Measurements from ENCODE around the gene MESD. TPM values are rescaled to one million over a fixed set of nuclear protein-coding genes. Genes with fewer than 3 reads are reported as not detected.

The MESD gene
- total RNA-seq, 3 donors from 2014 or later (not counting 1 experiment from before 2014, with no cell fraction given): 14.7 to 26.0 (median 24.5) TPM

GRCh38 chr15:81030301-81030750 is 40.7 kb upstream of the MESD start:
- 76% methylated on average over 2 of the region's 3 CpGs for WGBS (ENCODE audit: insufficient coverage)
- Histone ChIP-seq H3K4me3 (ENCODE audit: low read length) (no peak overlapping the region), H3K27me3 (ENCODE audit: control insufficient read depth, insufficient read depth, low read length) (no peaks in the 10 kb centered on the region), H3K27ac (ENCODE audit: low read length) (no peak overlapping the region), H3K4me1 (ENCODE audit: control insufficient read depth, insufficient read depth, low read length) (no peaks in the 10 kb centered on the region), H3K36me3 (ENCODE audit: control insufficient read depth, insufficient read depth, low read length) (no peaks in the 10 kb centered on the region), H3K9me3 (ENCODE audit: control insufficient read depth, insufficient read depth, low read length) (no peaks in the 10 kb centered on the region)
- DNase-seq (no peak), ATAC-seq (no peak)
- H3K27ac Mint-ChIP-seq: no peak overlapping the region
- no peaks in the 10 kb centered on the region for H3K36me3 Mint-ChIP-seq
- peaks cover 0 to 5% of the 10 kb centered on the region in 2 donors for H3K4me1 Mint-ChIP-seq
- intact Hi-C loops (cut with micrococcal nuclease): no loop called here
- TF ChIP-seq CTCF (IDR thresholded peaks at IDR 0.05): no peak
- H3K27me3 Mint-ChIP-seq (ENCODE audit: low read depth in 2 of 2): peaks cover 0 to 6% of the 10 kb centered on the region in 2 donors
- no peak overlapping the region for H3K4me3 Mint-ChIP-seq
- no peaks in the 10 kb centered on the region for H3K9me3 Mint-ChIP-seq

- Histone ChIP-seq H3K27me3 (ENCODE audit: control insufficient read depth, insufficient read depth, low read length) (no peaks in the 10 kb centered on the region), H3K27ac (ENCODE audit: low read length) (no peak overlapping the region), H3K4me1 (ENCODE audit: control insufficient read depth, insufficient read depth, low read length) (no peaks in the 10 kb centered on the region), H3K4me3 (ENCODE audit: low read length) (no peak overlapping the region), H3K9me3 (ENCODE audit: control insufficient read depth, insufficient read depth, low read length) (no peaks in the 10 kb centered on the region), H3K36me3 (ENCODE audit: control insufficient read depth, insufficient read depth, low read length) (no peaks in the 10 kb centered on the region)
- 85% methylated on average over 2 of the region's 3 CpGs for WGBS (ENCODE audit: insufficient coverage)
- no peaks in the 10 kb centered on the region for H3K36me3 Mint-ChIP-seq
- no peak for DNase-seq
- intact Hi-C loops (cut with micrococcal nuclease): no loop called here
- H3K9me3 Mint-ChIP-seq: no peaks in the 10 kb centered on the region
- H3K4me1 Mint-ChIP-seq: peaks cover 0 to 5% of the 10 kb centered on the region in 2 donors
- H3K27me3 Mint-ChIP-seq (ENCODE audit: low read depth in 2 of 2): peaks cover 0 to 6% of the 10 kb centered on the region in 2 donors
- no peak for TF ChIP-seq CTCF (IDR thresholded peaks at IDR 0.05)
- no peak overlapping the region for H3K4me3 Mint-ChIP-seq
- ATAC-seq: no peak
- H3K27ac Mint-ChIP-seq: no peak overlapping the region
Observed at GRCh38 chr15:81029414-81030300, 40.0 kb upstream of the MESD start.

- DNase-seq (no peak), ATAC-seq (no peak)
- peaks cover 5 to 12% of the 10 kb centered on the region in 2 donors for H3K27me3 Mint-ChIP-seq (ENCODE audit: low read depth in 2 of 2)
- H3K36me3 ChIP-seq (ENCODE audit: control insufficient read depth, insufficient read depth, low read length): no peaks in the 10 kb centered on the region
- WGBS (ENCODE audit: insufficient coverage): 100% methylated on average over 1 of the region's 2 CpGs
- H3K4me3 ChIP-seq (ENCODE audit: low read length): no peak overlapping the region
- intact Hi-C loops (cut with micrococcal nuclease): no loop called here
- no peak overlapping the region for H3K27ac ChIP-seq (ENCODE audit: low read length)
- no peaks in the 10 kb centered on the region for H3K9me3 Mint-ChIP-seq
- no peak for TF ChIP-seq CTCF (IDR thresholded peaks at IDR 0.05)
- H3K27me3 ChIP-seq (ENCODE audit: control insufficient read depth, insufficient read depth, low read length): no peaks in the 10 kb centered on the region
- H3K4me3 Mint-ChIP-seq: no peak overlapping the region
- no peaks in the 10 kb centered on the region for H3K9me3 ChIP-seq (ENCODE audit: control insufficient read depth, insufficient read depth, low read length)
- H3K27ac Mint-ChIP-seq: no peak overlapping the region
- H3K4me1 ChIP-seq (ENCODE audit: control insufficient read depth, insufficient read depth, low read length): peaks cover 3% of the 10 kb centered on the region
- H3K36me3 Mint-ChIP-seq: no peaks in the 10 kb centered on the region
- H3K4me1 Mint-ChIP-seq: peaks cover 9 to 19% of the 10 kb centered on the region in 2 donors
Observed at GRCh38 chr15:81026836-81027599, 37.4 kb upstream of the MESD start.

Measured in natural killer cell (primary cell).